HUES6 (cell line): ENCODE measurements around the gene NR5A1.

Source experiments
- H3K27ac ChIP-seq: 2 replicates; pipeline ENCODE4 v1.7.0; 2013; ENCODE audit warnings: low read depth, mild to moderate bottlenecking, low read length, inconsistent platforms
- H3K27me3 ChIP-seq: 2 replicates; pipeline ENCODE4 v1.6.1; 2013; ENCODE audit warnings: low read length; ENCODE audit not compliant: control insufficient read depth, insufficient read depth
- H3K36me3 ChIP-seq: 2 replicates; pipeline ENCODE4 v1.6.1; 2013; ENCODE audit warnings: low read length; ENCODE audit not compliant: control insufficient read depth, insufficient read depth
- H3K4me1 ChIP-seq: 2 replicates; pipeline ENCODE4 v1.6.1; 2013; ENCODE audit warnings: low read length; ENCODE audit not compliant: control insufficient read depth, insufficient read depth
- H3K4me3 ChIP-seq: 2 replicates; pipeline ENCODE4 v1.5.1; 2013; ENCODE audit warnings: low read depth, low read length
- H3K9ac ChIP-seq: one replicate; pipeline ENCODE4 v1.6.1; 2013; ENCODE audit warnings: mild to moderate bottlenecking, low read length
- H3K9me3 ChIP-seq: 2 replicates; pipeline ENCODE4 v1.6.1; 2013; ENCODE audit warnings: low read depth, low read length; ENCODE audit not compliant: control insufficient read depth, insufficient read depth

The NR5A1 gene

DNA sequence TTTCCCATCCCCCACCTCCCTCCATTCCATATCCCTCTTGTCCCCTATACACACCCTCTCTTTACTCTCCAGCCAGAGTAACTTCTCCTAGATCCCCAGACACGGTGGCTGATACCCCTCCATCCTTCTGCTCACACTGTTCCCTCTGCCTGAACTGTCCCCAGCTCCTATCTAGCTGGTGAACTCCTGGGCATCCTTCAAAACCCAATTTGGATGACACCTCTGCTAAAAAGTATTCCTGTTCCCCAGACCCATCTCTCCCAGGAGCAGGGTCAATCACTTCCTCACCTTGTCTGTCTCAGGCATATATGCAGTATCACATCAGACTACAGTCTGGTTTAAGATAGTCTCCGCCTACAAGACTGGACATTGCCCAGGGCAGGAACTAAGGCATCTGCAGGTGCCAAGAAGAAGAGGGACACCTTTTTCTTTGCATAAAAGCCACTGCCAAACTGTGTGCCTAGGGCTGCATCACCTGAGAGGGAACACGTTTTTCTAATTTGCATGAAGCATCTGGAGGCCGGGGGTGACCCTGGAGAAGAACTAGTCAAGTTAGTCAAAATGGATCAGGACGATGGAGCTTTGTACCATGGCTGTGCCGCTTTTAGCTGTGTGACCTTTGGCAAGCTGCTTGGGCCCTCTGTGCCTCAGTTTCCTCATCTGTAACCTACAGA is 27.1 kb downstream of the NR5A1 start:
- Histone ChIP-seq H3K36me3 (no peaks in the 10 kb centered on the region), H3K9me3 (no peaks in the 10 kb centered on the region), H3K9ac (no peak overlapping the region), H3K4me1 (peaks cover 41% of the 10 kb centered on the region), H3K27ac (no peak overlapping the region), H3K4me3 (no peak overlapping the region), H3K27me3 (peaks cover 69% of the 10 kb centered on the region)

DNA sequence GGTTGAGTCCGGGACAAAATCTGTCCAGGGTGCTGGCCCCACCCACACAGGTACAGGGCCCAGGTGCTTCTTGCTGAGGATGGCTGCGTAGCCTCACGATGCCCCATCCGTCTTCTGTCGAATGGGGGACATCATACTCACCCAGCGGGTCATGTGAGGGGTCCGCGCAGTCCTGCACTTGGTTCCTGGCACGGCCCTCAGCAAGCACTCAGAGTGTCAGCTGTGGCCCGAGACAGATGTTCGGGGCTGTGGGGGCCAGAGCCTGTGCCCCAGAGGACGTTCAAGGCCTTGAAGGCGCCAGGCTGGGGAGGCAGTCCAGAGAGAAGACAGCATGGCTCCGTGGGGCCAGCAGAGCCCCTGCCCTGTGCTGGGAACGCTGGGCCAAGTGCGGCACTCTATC is 27.8 kb downstream of the NR5A1 start:
- no peaks in the 10 kb centered on the region for H3K9me3 ChIP-seq
- no peak overlapping the region for H3K27ac ChIP-seq
- H3K9ac ChIP-seq, result no peak overlapping the region
- no peaks in the 10 kb centered on the region for H3K36me3 ChIP-seq
- no peak overlapping the region for H3K4me3 ChIP-seq
- H3K27me3 ChIP-seq, result peaks cover 69% of the 10 kb centered on the region
- peaks cover 44% of the 10 kb centered on the region for H3K4me1 ChIP-seq

DNA sequence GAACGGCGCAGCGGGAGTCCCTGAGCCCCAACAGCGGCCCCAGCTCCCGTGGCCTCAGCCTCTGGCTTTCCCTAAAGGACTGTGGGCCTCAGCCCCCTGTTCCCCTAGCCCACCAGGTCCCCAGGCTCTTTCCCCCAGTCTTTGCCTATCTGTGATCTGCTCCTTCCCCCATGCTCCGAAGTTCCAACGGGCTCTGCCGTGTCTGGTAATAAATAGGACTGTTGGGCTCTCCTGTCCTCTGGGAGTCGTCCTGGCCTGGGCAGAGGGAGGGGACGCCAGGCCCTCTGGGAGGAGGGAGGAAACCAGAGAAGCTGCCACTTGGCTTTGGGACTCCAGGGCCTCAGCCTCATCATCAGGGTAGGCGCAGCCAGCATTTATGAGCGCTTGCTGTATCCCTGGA is 28.8 kb downstream of the NR5A1 start:
- peaks cover 44% of the 10 kb centered on the region for H3K4me1 ChIP-seq
- H3K4me3 ChIP-seq, result peak overlapping the region; percentile 52
- no peak overlapping the region for H3K27ac ChIP-seq
- no peaks in the 10 kb centered on the region for H3K36me3 ChIP-seq
- H3K9me3 ChIP-seq, result no peaks in the 10 kb centered on the region
- peak overlapping the region; percentile 5 for H3K9ac ChIP-seq
- H3K27me3 ChIP-seq, result peaks cover 64% of the 10 kb centered on the region

DNA sequence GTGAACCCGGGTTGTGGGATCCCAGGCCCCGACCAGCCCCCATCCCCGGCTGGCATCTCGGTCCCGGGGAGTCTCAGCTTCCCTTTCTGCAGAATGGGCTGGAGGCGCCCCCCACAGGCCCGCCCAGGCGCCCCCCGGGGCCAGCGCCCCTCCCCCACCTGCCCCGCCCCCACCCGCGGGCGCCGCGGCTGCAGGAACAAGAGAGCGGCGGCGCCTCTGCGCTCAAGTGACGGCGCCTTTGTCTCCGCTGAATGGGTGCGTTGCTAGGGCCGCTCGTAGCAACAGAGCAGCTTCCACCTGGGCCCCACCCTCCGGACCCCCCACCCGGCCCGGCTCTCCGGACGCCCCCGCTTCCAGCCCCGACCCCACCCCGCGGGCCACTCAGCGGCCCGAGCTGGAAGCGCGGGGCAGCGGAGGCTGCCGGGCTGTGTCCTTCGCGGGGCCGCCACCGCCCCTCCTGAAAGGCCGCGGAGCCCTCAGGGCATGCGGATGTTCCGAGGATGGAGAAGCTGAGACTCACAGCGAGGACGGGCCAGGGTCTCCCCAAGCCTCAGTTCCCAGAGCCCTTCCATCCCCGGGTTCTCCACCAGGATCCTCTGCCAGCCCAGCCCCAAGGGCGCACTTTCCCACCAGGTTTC is 29.4 kb downstream of the NR5A1 start:
- H3K4me1 ChIP-seq, result peaks cover 42% of the 10 kb centered on the region
- H3K4me3 ChIP-seq, result peak overlapping the region; percentile 58
- peaks cover 59% of the 10 kb centered on the region for H3K27me3 ChIP-seq

DNA sequence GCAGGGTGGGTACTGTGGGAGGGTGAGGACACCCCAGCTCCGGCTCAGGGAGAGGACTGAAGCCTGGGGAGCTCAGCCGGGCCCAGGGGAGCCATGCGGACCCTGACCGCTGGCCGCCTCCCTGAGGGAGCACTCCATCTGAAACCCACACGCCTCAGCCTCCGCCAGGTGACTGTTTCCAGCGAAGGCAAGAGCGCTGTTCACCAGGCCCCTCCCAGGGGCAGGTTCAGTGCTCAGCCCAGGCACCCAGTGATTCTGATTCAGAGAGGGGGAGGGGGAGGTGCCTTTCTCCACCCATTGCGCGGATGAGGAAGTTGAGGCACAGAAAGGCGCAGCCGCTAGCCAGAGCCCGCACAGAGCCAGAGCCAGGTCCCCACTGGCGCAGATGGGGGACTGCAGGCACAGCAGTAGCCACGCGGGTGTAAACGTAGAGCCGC is 30.0 kb downstream of the NR5A1 start:
- peaks cover 39% of the 10 kb centered on the region for H3K4me1 ChIP-seq
- H3K36me3 ChIP-seq, result no peaks in the 10 kb centered on the region
- no peak overlapping the region for H3K9ac ChIP-seq
- peaks cover 59% of the 10 kb centered on the region for H3K27me3 ChIP-seq
- H3K9me3 ChIP-seq, result no peaks in the 10 kb centered on the region
- H3K4me3 ChIP-seq, result peak overlapping the region; percentile 58
- H3K27ac ChIP-seq, result no peak overlapping the region

More for the DNA sequence above, 29.4 kb downstream of the NR5A1 start:
- Histone ChIP-seq H3K36me3 (no peaks in the 10 kb centered on the region), H3K9me3 (no peaks in the 10 kb centered on the region), H3K9ac (peak overlapping the region; percentile 5), H3K27ac (no peak overlapping the region)

DNA sequence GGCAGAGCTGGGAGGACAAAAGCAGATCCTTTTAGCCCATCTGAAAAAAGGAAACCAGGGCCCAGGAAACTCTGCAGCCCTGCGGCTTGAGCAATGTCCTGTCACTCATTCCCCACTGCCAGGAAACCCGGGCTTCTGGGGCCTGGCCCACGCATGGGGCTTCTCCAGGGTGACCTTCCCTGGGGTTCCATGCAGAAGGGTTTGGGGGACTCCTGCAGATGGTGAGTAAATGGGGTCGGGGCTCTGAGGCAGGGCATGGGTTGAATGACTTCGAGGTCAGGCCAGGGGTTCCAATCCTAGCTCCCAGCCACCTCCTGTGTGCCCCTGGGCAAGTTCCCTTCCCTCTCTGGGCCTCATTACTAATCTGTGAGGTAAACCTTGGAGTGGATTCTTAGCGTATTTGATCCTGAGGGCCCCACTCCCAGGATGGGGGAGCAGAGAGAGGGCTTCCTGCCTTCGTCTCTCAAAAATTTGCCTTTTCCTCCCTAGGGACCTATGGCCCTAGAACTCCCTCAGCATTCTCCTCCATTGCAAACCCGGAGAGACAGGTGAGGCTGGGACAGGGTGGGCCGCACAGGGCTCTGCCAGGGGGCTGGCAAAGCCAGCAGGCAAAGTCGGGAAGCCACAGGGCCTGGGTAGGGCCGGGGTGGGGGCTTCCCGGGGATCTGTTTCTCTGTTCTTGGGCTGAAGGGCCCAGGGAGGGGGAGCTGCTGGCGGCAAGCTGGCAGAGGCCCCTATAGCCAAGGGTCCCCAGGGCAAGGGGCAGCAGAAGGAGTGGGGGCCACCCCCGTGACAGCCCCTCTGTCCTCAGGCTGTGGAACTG is 31.1 kb downstream of the NR5A1 start:
- H3K4me1 ChIP-seq, result peaks cover 29% of the 10 kb centered on the region
- H3K9ac ChIP-seq, result no peak overlapping the region
- H3K27me3 ChIP-seq, result peaks cover 48% of the 10 kb centered on the region
- no peaks in the 10 kb centered on the region for H3K9me3 ChIP-seq
- no peak overlapping the region for H3K27ac ChIP-seq
- no peaks in the 10 kb centered on the region for H3K36me3 ChIP-seq
- no peak overlapping the region for H3K4me3 ChIP-seq

DNA sequence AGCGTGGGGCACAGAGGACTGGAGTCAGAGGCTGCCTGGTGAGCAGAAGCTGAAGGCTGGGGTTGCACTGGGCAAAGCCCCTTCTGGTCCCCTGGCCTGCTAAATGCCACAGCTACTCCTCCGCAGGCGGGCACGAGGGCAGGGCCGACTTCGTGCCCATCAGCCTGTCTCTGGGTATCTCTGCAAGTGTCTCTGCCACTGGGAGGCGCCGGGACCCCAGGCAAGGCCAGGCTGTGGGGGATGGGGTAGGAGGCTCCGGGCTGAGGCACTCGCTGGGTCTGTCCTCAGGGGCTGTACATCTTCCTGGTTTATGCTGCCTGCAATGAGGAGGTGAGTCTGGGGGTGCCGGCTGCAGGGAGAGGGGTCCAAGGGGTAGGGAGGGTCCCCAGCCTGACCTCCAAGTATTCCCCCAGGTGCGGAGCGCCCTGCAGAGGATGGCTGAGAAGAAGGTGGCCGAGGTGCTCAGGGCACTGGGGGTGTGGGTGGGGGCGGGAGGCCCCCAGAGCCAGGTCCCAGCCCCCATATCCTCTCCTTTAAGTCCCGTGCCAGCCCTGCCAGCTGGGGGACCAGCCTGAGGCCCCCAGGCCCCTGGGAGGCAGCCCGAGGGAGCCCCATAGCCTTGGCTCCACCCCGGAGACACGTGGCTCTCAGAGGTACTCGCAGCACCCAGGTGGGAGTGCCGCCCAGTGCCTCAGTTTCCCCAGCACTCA is 31.9 kb downstream of the NR5A1 start:
- no peaks in the 10 kb centered on the region for H3K9me3 ChIP-seq
- no peak overlapping the region for H3K27ac ChIP-seq
- no peaks in the 10 kb centered on the region for H3K36me3 ChIP-seq
- no peak overlapping the region for H3K9ac ChIP-seq
- peaks cover 25% of the 10 kb centered on the region for H3K4me1 ChIP-seq
- peaks cover 44% of the 10 kb centered on the region for H3K27me3 ChIP-seq
- no peak overlapping the region for H3K4me3 ChIP-seq

DNA sequence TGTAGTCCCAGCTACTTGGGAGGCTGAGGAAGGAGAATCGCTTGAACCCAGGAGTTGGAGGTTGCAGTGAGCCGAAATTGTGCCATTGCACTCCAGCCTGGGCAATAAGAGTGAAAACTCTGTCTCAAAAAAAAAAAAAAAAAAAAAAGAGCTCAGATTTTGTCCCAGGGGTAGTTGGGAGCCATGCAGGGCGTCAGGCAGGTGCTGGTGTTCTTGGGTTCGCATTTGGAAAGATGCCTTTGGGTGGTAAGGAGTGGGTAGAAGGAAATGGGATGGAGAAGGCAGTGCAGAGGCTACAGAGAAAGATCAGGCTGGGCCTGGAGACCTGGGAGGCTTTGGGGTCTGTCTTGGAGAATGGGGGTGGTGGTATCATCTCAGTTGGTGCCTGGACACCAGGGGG is 33.0 kb downstream of the NR5A1 start:
- peaks cover 33% of the 10 kb centered on the region for H3K27me3 ChIP-seq
- H3K4me3 ChIP-seq, result no peak overlapping the region
- H3K27ac ChIP-seq, result no peak overlapping the region
- no peaks in the 10 kb centered on the region for H3K36me3 ChIP-seq
- no peak overlapping the region for H3K9ac ChIP-seq
- H3K4me1 ChIP-seq, result peaks cover 20% of the 10 kb centered on the region
- no peaks in the 10 kb centered on the region for H3K9me3 ChIP-seq

DNA sequence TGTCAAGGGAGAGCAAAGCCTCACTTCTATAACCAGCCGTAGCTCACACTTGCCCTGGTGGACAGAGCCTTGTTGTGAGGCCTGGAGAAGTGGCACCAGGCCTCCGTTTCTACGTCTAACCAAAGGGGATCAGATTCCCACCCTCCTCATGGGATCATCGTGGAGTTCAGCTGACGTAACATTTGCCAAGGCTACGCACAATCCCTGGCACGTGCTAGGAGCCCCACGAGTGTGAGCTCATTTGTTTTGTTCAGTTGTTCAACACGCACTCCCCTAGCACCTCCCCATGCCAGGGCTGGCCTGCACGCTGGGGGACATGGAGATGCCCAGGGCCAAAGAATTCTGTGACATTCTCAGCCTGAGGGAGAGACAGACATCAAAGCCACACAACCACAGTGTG is 33.9 kb downstream of the NR5A1 start:
- Histone ChIP-seq H3K36me3 (no peaks in the 10 kb centered on the region), H3K4me3 (no peak overlapping the region), H3K27ac (no peak overlapping the region), H3K4me1 (peaks cover 15% of the 10 kb centered on the region), H3K27me3 (peaks cover 24% of the 10 kb centered on the region), H3K9me3 (no peaks in the 10 kb centered on the region), H3K9ac (no peak overlapping the region)

DNA sequence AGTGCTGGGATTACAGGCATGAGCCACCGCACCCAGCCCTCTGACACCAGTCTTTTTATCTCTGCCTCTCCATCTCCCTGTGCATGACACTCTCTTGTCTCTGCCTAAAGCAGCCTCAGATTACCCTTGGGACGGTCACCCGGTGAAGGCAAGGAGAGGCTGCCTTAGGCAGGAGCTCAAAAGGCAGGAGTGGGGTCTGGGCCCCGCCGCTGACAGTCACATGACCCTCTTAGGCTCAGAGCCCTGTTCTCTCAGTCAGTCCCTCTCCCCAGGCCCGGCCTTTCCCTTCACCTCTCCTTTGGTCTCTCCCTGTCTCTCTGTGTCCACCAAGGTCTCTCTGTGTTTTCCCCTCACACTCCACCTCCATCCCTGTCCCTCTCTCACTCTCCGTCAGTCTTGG is 34.4 kb downstream of the NR5A1 start:
- Histone ChIP-seq H3K36me3 (no peaks in the 10 kb centered on the region), H3K27me3 (peaks cover 20% of the 10 kb centered on the region), H3K4me3 (no peak overlapping the region), H3K27ac (no peak overlapping the region), H3K4me1 (peaks cover 11% of the 10 kb centered on the region), H3K9me3 (no peaks in the 10 kb centered on the region), H3K9ac (no peak overlapping the region)
